Colonic mucosa (tissue), 4 donors: Measurements from ENCODE around the gene ZNF597. TPM values are rescaled to one million over a fixed set of nuclear protein-coding genes. Genes with fewer than 3 reads are reported as not detected.

Experiments used
- DNase-seq: peaks from one replicate; pipeline ENCODE4 v3.0.0-alpha.2; 2020
- H3K27ac ChIP-seq: fragments of 200-600 bp; one replicate; pipeline ENCODE4 v1.8.0; 2021
- H3K27me3 ChIP-seq: fragments of 200-600 bp; one replicate; pipeline ENCODE4 v1.8.0; 2021
- H3K36me3 ChIP-seq: fragments of 200-600 bp; one replicate; pipeline ENCODE4 v1.8.0; 2021
- H3K4me1 ChIP-seq: fragments of 200-600 bp; one replicate; pipeline ENCODE4 v1.8.0; 2021; ENCODE audit warnings: mild to moderate bottlenecking
- H3K4me3 ChIP-seq: fragments of 200-600 bp; one replicate; pipeline ENCODE4 v1.8.0; 2021
- H3K9ac ChIP-seq, 2 donors: one replicate each; pipeline ENCODE4 v1.7.0; 2013; ENCODE audit warnings: control low read depth in 2 of 2, low read depth in 2 of 2, low read length in 2 of 2
- H3K9me3 ChIP-seq: fragments of 200-600 bp; one replicate; pipeline ENCODE4 v1.8.0; 2021
- CTCF ChIP-seq: fragments of 200-600 bp; IDR thresholded peaks from one replicate; pipeline ENCODE4 v1.8.0; 2022; ENCODE audit warnings: antibody characterized with exemption, mild to moderate bottlenecking
- intact Hi-C: fragments of 100-400 bp; cut with DNase I; formaldehyde crosslinking; loops from one replicate; pipeline ENCODE4 v1.14.1; 2022
- total RNA-seq, 2 donors: library from RNA; stranded (reverse); fragmentation: NEBNext Ultra II Directional in 1 of 2; extraction: Animal tissue kit (Norgen Biotek cat#: 25700) in 1 of 2; gene quantifications; one replicate each; pipeline ENCODE4 v1.2.1, GENCODE V29; 2021
- donor health status: healthy.
- donor health status: DM: no; HTN: no; CAD: no.
- donor health status: DM: no; HTN: no; CAD: no.

Gene ZNF597
- total RNA-seq, 2 donors from 2014 or later: 1.4 to 1.7 TPM

- Histone ChIP-seq H3K9me3 (no peaks in the 10 kb centered on the region), H3K4me1 (no peaks in the 10 kb centered on the region), H3K36me3 (peaks cover 43% of the 10 kb centered on the region), H3K27ac (no peak overlapping the region), H3K27me3 (no peaks in the 10 kb centered on the region), H3K9ac (no peak overlapping the region), H3K4me3 (no peak overlapping the region)
- intact Hi-C loops: no loop called here
- no peak for TF ChIP-seq CTCF
- DNase-seq: no peak
Measured at GRCh38 chr16:3484318-3485096, 41.2 kb upstream of the ZNF597 start.

- H3K36me3 ChIP-seq: peaks cover 43% of the 10 kb centered on the region
- TF ChIP-seq CTCF: no peak
- DNase-seq: no peak
Measured at GRCh38 chr16:3482659-3483241, 39.4 kb upstream of the ZNF597 start.

GRCh38 chr16:3481696-3482658 is 38.7 kb upstream of the ZNF597 start:
- no peak for TF ChIP-seq CTCF
- H3K4me3 ChIP-seq: no peak overlapping the region

More at GRCh38 chr16:3482659-3483241, 39.4 kb upstream of the ZNF597 start:
- Histone ChIP-seq H3K27ac (no peak overlapping the region), H3K9ac (no peak overlapping the region), H3K4me3 (no peak overlapping the region), H3K9me3 (no peaks in the 10 kb centered on the region), H3K27me3 (no peaks in the 10 kb centered on the region), H3K4me1 (peaks cover 4% of the 10 kb centered on the region)
- intact Hi-C loops: no loop called here

GRCh38 chr16:3480901-3481695 is 37.8 kb upstream of the ZNF597 start:
- Histone ChIP-seq H3K27ac (no peak overlapping the region), H3K4me1 (peaks cover 4% of the 10 kb centered on the region), H3K9ac (no peak overlapping the region), H3K36me3 (peaks cover 43% of the 10 kb centered on the region), H3K4me3 (no peak overlapping the region), H3K9me3 (no peaks in the 10 kb centered on the region), H3K27me3 (no peaks in the 10 kb centered on the region)
- intact Hi-C loops: no loop called here
- DNase-seq: no peak
- TF ChIP-seq CTCF: no peak

More at GRCh38 chr16:3481696-3482658, 38.7 kb upstream of the ZNF597 start:
- Histone ChIP-seq H3K27ac (no peak overlapping the region), H3K9ac (no peak overlapping the region), H3K4me1 (peaks cover 4% of the 10 kb centered on the region), H3K36me3 (peaks cover 43% of the 10 kb centered on the region), H3K9me3 (no peaks in the 10 kb centered on the region), H3K27me3 (no peaks in the 10 kb centered on the region)
- intact Hi-C loops: no loop called here
- no peak for DNase-seq
